DND-41 (cell line): ENCODE measurements around the gene SHROOM3.

Experiments
- CTCF ChIP-seq: IDR thresholded peaks from 2 replicates; pipeline ENCODE4 v1.5.1; 2012; ENCODE audit warnings: borderline replicate concordance, low read length, moderate library complexity, mild to moderate bottlenecking; ENCODE audit not compliant: poor library complexity, severe bottlenecking; ENCODE audit errors: extremely low read depth
- EZH2 ChIP-seq: IDR thresholded peaks from 3 replicates; pipeline ENCODE4 v1.6.1; 2012; ENCODE audit warnings: borderline replicate concordance, low read depth, mild to moderate bottlenecking, moderate library complexity, low read length, inconsistent platforms; ENCODE audit not compliant: severe bottlenecking

GRCh38 chr4:76764251-76764650 is 329.2 kb downstream of the SHROOM3 start:
- no peak for TF ChIP-seq CTCF
- TF ChIP-seq EZH2, result no peak
